GM19397 (cell line): ENCODE results near the gene FGD5.

Experiments
- ATAC-seq: cut with Tn5 transposase; IDR thresholded peaks from one replicate; pipeline ENCODE4 v1.9.1; 2021; ENCODE audit warnings: mild to moderate bottlenecking, moderate library complexity; ENCODE audit not compliant: unreplicated experiment

FGD5 gene

DNA sequence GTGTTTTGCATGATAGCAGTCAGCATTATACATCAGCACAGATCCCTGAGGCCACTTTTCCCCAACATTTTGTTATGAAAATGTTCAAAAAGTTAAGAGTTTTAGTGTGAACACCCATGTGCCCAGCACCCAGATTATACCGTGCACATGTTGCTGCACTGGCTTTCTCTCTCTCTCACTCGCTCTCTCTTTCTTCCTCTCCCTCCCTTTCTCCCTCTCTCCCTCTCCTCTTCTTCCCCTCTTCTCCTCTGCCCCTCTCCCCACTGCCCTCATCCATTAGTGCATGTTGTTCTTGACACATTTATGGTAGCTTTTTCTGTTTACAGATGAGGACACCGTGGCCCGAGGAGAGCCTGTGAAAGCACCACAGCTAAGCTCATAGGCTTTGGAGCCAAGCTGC lies 7.3 kb downstream of the FGD5 start:
- no peak for ATAC-seq

DNA sequence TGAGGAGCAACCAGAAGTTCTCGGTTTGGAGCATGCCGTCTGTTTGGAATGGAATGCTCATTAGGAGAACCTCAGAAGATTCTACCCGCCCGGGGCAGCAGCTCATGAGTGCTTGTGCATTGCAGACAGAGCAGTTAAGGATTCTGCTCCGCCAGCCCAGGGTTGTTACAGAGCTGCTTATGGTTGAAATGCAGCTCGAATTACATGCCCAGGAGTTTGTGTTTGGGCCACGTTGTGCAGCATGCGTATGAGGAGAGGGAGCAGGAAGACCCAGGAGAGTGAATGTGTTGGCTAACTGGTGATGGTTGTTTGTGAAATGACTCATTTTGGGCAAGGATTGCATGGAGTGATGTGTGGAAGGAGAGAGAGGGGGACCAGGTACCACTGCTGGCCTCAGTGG lies 9.0 kb downstream of the FGD5 start:
- no peak for ATAC-seq

DNA sequence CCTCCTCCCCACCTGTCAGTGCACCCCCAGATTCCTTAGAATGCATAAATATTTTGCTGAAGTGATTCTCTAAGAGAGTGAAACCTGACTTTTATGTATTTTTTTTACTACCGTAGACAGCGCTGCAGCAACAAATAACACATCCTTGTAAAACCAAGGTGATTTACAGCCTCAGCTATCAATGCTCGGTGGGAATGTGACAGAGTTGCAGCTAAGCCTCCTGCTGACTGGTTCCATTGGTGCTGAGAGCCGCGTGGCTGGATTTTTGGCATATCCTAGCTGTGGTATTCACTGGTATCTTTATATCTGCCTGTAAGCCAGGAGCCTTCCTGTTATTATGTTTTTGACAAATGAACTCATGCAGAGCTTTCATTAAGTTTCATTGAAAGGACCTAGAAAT lies 11.0 kb downstream of the FGD5 start:
- ATAC-seq = no peak

DNA sequence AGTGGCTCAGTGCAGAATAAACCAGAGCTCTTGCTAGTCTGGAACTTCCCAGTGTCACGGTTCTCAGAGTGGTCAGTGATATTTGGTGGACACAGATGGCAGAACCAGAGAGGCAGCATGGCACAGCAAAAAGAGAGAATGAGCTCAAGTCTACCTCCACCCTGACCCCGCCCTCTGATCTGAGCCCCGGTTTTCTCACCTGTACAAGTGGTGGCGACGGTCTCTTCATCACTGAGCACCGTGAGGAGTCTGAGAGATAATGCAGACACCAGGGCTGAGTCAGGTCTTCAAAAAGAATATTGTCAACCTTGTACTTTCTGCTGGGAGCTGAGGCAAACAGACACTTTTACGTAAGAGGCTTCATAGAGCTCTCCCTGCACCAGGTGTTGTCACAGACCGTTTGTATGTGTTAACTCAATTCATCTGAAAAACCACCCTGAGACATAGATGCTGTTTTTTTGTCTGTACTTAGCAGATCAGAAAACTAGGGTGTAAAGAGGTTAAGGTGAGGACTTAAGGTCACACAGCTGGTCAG lies 13.2 kb downstream of the FGD5 start:
- ATAC-seq = no peak

DNA sequence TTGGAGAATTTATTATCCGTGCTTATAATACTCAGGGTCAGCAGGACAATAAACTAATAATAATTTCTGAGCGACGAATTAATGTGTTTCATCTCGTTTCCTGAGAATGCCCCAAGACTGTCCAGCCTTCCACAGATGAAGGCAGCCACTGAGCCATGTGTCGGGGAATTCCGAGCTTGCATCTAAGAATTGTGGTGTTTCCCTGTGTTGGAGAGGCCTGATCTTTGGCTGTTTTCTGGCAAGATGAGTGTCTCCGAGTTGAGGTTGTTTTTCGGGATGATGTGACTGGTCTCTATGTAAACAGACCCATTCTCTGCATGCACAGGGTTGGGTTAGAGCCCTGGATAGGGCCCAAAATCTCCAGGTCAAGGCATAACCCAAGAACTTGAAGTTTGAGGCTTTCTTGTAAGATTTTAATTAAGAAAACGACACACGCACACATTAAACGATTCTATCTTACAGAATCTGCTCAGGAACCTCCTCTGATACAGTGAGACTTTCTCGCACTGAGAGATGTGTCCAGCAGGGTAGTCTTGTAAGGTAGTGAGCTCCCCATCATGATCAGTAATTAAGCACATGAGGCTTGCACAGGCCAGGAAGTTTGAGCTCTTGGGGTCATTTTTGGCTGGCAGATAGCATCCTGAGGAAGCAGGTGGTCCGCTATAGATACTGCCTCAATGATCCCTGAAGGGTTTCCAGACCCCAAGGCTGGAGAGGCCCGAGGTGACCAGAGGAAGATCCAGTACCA lies 14.4 kb downstream of the FGD5 start:
- ATAC-seq = no peak

DNA sequence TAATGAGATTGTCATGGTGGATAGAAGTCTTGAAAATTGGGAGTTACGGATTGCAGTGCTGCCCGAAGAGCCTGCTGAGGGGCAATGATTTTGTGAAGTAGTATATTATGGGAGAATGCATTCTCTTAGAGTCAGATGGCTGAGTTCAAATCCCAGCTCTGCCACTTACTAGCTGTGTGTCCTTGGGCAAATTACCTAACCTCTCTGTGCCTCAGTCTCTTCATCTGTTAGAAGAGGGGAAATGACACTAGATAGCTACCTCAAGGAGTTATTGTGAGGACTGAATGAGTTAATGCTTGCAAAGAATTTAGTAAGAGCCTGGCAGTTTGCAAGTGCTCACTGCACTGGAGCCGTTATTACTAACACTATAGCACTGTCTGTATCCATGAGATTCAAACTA lies 15.4 kb downstream of the FGD5 start:
- ATAC-seq = no peak

DNA sequence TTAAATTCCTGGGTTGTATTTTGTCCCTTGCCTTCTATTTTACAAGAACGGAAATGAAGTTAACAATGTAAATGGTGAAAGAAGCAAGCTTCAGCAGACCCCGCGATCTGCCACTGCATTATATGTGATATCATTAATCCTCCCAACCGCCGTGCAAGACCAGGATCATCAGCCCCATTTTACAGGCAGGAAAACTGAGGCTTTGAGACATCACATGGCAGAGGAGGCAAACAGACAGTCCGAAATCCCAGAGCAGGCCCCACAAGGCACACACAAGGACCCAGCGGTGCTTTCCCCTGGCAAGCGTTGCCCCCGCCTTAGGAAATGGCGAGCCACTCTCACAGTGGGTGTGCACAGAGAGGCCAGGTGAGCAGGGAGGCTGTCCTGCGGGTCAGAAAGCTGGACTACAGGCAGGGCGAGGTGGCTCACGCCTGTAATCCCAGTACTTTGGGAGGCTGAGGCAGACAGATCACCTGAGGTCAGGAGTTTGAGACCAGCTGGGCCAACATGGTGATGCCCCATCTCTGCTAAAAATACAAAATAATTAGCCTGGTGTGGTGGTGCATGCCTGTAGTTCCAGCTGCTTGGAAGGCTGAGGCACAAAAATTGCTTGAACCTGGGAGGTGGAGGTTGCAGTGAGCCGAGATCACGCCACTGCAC lies 16.2 kb downstream of the FGD5 start:
- ATAC-seq = no peak

DNA sequence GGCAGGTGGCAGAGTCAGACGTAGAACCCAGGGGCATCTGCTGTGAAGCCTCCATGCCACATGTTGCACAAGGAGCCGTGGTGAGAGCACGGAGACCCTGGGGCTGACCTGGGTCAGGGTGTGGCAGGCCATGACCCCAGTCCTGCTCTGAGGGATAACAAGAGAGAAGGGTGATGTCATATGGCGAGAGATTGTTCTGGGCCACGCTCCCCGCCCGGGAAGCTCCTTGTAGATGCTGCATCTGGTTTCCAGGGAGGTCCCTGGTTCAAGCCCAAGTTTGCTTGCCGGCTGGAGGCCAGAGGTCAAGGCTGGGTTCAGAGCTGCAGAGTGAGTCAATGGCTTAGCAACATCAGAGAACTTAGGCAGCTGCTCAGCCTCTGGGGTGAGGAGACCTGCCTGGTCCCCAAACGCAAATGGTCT lies 17.3 kb downstream of the FGD5 start:
- ATAC-seq = no peak

DNA sequence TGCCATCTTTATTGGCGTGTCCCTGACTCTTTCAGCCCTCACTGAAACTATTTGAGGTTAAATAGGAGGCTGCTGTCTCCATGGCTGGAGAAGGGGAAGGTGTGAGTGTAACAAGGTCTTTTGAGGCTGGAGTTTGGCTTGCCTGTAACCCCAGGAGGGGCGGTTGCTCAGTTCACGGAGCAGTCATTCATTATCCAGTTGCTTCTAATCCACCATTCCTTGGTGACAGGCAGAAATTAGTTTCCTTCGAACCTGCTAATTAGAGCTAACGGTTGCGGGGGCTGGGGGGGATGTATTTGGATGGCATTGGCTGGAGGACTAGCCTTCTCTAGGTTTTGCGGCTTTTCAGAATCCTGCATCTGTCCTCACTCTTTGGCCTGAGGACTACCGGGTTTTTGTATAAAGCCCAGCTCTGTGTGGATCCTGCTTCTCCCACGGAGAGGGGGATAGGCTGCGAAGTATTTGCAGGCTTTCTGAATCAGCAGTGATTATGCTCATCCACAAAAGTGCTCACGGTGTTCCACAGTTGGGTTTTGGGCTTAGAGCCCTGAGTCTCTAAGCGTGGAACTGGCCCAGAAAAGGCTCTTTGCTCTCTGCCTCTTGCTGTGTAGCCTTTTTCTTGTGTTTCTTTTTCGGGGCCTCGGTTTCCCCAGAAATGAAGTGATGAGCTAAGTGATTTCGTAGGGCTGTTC lies 18.6 kb downstream of the FGD5 start:
- ATAC-seq = no peak

DNA sequence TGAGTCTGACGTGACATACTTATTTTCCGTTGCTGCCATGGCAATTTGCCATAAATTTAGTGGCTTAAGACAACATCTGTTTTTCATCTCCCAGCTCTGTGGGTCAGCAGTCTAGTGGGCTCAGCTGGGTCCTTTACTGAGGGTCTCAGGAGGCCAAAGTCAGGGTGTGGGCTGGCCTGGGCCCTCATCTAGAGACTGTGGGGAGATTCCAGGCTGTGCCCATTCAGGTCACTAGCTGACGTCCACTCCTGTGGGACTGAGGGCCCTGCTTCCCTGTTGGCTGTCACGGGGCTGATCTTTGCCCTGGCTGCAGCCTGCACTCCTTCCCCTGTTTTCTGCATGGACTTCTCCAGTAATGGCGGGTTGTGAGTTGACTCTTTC lies 19.1 kb downstream of the FGD5 start:
- ATAC-seq = no peak

DNA sequence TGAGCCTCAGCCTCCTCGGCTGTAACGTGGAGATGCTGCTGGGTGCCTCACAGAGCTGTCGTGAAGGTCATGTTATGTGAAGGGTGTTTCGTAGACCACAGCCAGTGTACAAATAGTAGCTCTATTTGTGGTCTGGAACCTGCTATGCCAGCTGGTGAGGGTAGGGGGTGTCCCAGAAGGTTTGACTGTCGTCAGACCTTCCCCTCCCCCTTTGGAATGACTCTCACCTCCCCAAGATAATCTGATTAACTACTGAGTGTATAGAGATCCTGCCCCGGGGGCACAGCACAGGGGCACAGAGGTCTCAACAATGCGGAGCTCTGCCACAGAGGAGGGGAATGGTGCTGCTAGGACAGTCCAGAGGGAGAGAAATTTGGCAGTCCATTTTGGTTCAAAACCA lies 20.5 kb downstream of the FGD5 start:
- no peak for ATAC-seq

DNA sequence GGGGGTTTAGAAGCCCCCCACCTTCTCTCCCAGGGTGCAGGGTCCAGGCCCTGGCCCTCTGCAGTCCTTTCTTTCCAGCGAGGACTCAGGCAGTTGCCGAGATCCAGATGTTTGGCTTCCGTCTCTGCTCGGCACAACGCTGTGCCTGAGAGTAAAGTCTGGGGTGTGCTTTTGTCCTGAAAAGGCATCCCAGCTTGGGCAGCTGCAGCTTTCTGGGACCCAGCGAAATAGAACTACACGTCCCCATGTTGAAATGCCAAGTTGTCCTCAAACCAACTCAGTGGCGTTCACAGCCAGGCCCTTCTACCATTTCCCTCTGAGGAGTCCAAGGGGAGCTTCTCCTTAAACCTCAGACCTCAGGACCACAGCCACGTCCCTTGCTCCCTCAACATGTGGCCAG lies 23.1 kb downstream of the FGD5 start:
- no peak for ATAC-seq

DNA sequence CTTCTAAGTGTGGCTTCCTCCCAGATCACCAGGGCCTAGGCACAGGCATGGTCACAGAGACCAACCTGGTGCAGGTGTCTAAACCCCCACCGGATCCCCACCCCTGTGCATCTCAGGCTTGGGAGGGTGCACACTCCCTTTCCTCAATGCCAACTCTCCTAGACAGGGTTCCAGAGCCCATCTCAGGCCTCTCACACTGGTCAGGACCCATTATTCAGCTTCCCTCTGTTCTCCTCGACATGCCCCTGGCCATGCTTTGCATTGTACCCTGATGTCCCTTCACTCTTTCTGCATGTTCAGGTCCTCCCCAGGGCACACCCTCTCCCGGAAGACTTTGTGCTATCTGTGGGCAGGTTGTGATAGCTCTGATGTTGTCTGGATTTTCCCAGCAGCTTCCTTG lies 23.5 kb downstream of the FGD5 start:
- ATAC-seq = no peak

DNA sequence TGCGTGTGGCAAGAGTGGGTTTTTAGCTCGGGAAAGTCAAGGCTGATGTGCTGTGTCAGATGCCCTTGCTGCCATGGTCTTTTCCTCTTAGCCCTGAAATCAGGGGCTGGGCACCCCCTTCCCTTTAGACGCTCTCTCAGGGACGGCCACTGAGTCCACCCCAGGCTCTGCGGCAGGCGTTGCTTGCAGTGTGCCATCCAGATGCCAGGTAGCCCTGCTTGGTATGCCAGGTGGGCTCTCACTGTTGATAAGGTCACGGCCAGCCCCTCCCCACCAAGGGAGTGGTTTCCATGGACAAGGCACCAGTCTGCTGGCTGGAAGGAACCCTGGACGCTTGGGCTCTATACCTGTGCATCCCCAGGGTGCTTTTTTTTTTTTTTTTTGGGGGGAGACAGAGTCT lies 24.6 kb downstream of the FGD5 start:
- no peak for ATAC-seq

DNA sequence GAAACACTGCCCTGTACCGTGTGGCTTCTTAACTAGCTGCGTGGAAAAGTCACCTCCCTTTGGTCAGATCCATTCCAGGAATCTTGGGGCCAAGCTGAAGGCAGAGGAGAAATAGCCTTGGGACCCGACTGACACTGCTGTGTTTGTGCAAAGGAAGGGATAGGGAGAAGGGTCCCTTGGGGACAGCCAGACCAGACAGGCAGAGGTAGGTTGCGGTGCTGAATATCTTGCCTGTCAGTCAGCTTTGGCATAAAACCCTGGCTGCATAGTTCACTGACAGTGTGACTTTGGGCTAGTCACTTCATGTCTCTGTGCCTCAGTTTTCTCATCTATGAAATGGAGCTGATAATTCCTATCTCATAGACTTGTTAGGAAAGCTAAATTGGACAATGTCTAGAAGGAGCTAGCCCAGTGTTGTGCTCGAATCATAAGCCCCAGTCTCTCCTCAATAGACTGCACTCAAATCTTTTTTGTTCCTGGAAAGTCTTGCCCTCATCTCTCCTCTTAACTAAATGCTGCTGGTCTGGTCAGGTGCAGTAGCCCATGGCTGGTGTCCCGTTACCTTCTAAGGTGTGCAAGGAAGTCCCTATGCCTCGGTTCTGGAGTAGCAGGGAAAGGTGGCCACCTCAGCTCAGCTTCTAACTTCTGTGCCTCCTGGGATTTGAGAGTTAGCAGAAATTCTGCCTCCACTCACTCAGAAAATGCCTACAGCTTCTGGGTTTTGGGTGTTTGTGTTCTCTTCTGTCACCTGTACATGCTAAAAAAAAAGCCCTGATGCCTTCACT lies 25.8 kb downstream of the FGD5 start:
- no peak for ATAC-seq

DNA sequence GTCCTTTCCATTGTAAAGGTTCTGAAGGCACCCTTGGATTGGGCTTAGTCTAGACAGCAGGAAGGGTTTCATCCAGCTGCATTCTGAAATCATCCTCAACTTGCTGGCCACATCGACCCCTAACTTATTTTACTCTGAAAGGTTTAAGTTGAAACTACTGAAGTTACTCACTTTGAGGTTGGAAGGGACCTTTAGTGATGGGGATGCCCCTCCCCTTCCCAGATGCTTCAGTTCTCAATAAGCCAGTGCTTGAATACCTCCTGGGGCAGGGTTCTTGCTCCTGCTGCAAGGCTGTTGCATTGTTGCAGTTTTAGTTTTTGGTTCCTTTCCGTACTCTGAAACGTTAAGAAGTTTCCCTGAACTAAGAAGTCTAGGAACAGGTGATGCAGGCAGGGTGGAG lies 26.4 kb downstream of the FGD5 start:
- no peak for ATAC-seq

DNA sequence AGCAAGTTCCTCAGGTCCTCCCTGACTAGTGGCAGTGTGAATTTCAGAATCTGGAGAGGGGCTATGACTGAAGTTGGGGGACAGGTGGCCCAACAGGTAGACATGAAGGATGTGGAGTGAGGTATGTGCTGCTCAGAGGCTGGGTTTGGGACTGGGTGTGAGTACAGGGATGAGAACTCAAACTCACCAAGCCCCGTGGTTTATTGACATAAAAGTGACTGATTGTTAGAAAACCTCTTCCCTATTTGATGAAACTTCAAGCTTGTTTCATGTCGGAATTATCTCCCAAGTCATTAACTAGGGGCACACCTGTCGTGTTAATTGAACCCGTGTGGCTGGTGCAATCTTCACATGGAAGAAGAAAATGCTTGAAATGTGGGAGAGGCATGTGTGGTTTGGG lies 27.1 kb downstream of the FGD5 start:
- ATAC-seq = no peak

DNA sequence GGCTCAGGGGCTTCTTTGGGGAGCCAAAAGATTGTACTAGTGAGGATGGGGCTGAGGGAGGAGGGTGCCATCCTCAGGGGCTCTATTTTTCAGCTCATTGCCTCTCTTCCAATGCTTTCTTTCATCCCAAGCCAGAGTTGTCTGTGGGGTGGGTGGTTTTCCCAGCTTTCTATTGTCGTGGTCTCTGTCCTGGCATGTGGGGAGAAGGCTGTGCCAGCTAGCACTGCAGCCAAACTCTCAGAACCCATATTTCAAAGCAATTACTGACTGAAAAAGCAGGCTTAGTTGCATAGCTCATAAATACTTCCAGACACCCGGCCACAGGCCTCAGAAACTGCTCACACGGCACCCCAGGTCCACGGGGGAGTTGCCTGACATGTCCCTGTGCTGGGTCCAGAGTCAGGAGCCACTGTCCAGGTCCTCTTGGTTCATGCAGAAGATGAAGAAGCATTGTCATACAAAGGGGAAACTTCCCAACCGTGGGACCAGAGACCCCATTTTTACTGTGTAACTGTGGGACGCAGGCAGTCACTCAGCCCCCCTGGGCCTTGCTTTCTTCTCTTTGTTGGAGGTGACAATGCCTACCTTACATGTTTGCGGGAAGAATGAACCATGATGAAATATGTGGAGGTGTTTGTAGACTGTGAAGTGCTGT lies 27.6 kb downstream of the FGD5 start:
- ATAC-seq = no peak

DNA sequence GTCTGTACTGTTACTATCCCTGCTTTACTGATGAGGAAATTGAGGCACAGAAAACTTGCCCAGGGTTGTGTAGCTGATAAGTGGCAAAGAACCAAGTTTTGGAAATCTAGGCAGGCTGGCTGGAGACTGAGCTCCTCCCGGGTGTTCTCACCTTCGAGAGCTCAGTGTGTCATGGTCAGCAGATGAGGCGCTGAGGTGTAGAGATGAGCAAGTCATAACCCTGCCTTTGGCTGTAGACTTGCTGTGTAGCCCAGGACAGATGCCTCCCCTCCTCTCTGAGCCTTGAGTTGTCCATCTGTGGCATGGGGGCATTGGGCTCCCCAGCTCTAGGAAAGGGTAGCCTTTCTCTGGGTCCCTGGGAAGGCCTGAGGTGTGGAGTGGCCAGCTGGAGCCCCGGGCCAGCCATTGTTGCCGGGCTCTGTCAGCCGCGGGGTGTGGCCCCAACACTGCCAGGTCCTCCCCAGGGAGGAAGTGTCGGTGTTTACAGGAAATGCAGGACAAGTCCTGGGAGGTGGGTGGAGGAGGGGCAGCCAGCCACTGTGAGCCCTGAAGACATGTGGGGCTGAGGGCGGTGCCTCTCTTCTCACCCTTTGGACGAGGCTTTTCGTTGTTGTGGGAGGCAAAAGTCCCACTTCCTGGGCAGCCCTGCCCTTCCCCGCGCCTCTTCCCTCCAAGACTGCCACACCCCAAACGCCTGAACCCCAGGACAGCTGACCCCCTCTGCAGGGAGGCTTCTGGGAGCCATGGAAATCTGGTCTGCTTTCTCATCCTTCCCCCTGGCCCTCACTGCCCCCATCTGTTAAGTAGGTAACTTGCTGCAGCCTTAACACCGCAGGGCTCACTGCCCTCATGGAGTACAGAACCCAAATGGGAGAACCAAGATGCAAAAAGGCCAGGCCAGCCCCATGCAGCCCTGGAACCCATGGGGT lies 29.1 kb downstream of the FGD5 start:
- ATAC-seq = peak; percentile 73

DNA sequence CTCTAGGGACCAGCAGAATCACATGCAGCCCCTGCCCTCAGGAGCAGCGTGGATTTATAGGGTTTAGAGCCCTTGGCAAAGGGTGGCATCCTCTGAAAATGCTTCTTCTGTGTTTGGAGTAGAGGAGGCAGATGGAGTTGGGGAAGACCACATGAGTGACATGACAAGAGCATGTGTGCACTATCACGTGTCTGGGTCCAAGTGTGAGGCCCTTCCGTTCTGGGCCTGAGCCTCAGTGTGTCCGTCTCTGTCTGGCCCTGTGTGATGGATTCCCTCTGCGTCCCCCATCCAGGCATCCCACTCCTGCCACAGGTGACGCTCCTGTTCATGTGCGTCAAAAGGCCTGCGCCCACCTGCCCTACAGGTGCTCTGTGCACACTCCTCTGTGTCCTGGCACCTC lies 30.1 kb downstream of the FGD5 start:
- no peak for ATAC-seq
